Measurements from ENCODE around the gene ARSJ. TPM values are rescaled to one million over a fixed set of nuclear protein-coding genes. Genes with fewer than 3 reads are reported as not detected.
A peak's percentile ranks its signal among the peaks of the same experiment; 100 is the strongest.
"Not testable (repeated sequence)": the region's sequence is repeated elsewhere in the genome, so short reads cannot be mapped to it uniquely, and the experiment has no call there.

Gene ARSJ
- not detected for total RNA-seq

DNA sequence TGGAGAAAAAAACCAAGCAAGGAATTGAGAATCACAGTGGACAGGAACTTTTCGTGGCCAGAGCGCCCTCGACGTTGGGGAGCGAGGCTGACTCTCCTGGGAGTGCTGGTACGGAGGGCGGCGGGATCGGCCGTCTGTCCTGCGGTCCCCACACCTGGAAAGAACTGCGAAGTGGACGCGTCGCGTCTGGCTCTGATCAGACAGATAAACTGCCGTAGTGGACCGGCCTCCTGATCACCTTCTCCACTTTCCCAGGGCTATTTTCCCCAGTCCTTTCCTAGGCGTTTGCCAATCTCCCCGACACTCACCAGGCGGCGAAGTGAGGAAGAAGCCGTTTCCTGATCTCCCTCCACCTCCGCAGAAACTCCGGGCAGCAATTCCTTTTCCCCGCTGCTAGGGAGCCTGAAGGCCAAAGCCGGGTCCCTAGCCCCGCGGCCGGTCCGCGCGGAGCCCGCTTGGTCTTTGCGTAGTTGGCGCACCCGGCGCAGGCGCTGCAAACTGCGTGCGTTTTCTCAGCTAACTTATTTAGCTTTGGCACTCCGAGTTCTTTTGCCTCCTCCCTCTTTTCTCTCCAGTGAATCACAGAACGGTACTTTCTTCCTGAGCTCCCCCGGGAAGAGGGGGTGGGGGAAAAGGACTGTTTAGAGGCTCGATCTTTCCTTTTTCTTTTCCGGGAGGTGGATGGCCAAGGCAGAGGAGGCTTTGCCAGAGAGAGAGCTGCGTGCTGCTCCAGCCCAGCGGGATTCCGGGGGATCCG lies at the start of gene ARSJ:
ARSJ (minus strand) TSS at position 500 of the 757 bp plus-strand sequence. CDS start 813 bp downstream, outside the sequence.
- H3K4me1 Mint-ChIP-seq (ENCODE audit: low read depth) = peaks cover 19% of the 10 kb centered on the region
- H3K27me3 Mint-ChIP-seq (ENCODE audit: low read depth) = peaks cover 50% of the 10 kb centered on the region
- no peaks in the 10 kb centered on the region for H3K9me3 Mint-ChIP-seq (ENCODE audit: insufficient read depth)
- DNase-seq (peak; percentile 22), ATAC-seq (peak; percentile 39)
- ChIA-PET CTCF (no interaction called here), POLR2A (no interaction called here)
- H3K36me3 Mint-ChIP-seq (ENCODE audit: low read depth) = no peaks in the 10 kb centered on the region
- H3K27ac Mint-ChIP-seq = no peak within 1 kb of the TSS
- peak within 1 kb of the TSS; percentile 66 for H3K4me3 Mint-ChIP-seq

DNA sequence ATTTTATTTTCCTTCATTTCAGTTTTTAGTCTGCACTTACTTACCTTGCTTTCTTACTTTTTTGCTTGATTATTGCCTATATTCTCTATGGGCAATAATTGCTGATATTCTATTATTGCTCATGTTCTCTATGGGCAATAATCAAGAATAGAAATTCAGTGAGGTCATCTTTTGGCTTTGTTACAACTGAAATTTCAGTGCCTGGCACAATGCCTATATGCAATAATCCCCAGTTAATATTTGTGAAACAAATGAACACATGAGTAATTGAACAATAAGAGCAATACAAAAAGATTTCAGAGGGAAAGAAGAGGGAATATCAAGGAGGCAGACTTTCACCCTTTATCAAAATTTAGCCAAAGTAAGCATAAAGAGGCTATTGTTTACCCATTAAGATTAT lies 48.6 kb upstream of the ARSJ start:
- no peak for ATAC-seq
- POLR2A ChIA-PET = no interaction called here
- H3K27ac Mint-ChIP-seq = no peak overlapping the region
- no peak overlapping the region for H3K4me3 Mint-ChIP-seq
- H3K9me3 Mint-ChIP-seq (ENCODE audit: insufficient read depth) = no peaks in the 10 kb centered on the region
- no peak for DNase-seq
- no peaks in the 10 kb centered on the region for H3K27me3 Mint-ChIP-seq (ENCODE audit: low read depth)
- CTCF ChIA-PET = no interaction called here
- no peaks in the 10 kb centered on the region for H3K36me3 Mint-ChIP-seq (ENCODE audit: low read depth)
- H3K4me1 Mint-ChIP-seq (ENCODE audit: low read depth) = no peaks in the 10 kb centered on the region

DNA sequence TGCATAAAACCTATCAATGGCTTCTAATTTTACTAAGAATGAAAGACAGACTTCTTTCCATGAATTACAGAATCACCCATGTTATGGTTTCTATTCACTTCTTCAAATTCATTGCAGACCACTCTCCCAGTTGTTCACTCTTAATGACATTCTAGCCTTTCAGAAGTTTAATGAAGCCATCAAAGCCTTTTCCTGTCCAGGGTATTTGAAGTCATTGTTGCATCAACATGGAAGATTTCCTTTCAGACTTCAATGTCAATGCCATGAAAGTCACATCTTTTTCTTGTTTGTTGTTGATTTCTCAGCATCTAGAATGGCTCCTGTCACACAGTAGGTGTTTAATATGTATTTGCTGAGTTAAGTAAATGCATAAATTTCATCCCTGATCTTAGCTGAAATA lies 48.1 kb upstream of the ARSJ start:
- no peak for ATAC-seq
- POLR2A ChIA-PET = no interaction called here
- H3K9me3 Mint-ChIP-seq (ENCODE audit: insufficient read depth) = no peaks in the 10 kb centered on the region
- H3K4me3 Mint-ChIP-seq = no peak overlapping the region
- DNase-seq = no peak
- no peaks in the 10 kb centered on the region for H3K4me1 Mint-ChIP-seq (ENCODE audit: low read depth)
- no peak overlapping the region for H3K27ac Mint-ChIP-seq
- CTCF ChIA-PET = no interaction called here
- no peaks in the 10 kb centered on the region for H3K36me3 Mint-ChIP-seq (ENCODE audit: low read depth)
- H3K27me3 Mint-ChIP-seq (ENCODE audit: low read depth) = no peaks in the 10 kb centered on the region

DNA sequence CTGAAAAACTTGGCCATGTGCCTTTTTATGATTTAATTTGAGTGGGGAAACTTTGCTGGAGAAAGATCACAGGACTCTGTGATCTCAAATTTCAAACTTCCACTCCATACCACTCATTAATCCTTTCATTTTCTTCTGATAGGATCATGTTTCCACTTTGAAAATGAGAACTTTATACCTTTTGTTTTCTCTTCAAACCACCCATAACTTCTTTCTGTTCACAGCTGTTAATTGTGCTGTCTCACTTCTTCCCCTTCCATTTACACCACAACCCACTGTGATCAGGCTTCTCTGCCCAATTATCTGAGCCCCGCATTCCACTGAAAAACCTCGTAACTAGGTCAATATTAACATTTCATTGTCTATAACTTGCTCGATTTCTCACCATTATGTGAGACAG lies 47.0 kb upstream of the ARSJ start:
- Mint-ChIP-seq H3K27ac (no peak overlapping the region), H3K4me3 (no peak overlapping the region), H3K9me3 (ENCODE audit: insufficient read depth) (no peaks in the 10 kb centered on the region), H3K27me3 (ENCODE audit: low read depth) (no peaks in the 10 kb centered on the region), H3K36me3 (ENCODE audit: low read depth) (no peaks in the 10 kb centered on the region), H3K4me1 (ENCODE audit: low read depth) (no peaks in the 10 kb centered on the region)
- no peak for DNase-seq
- ChIA-PET CTCF (no interaction called here), POLR2A (no interaction called here)
- ATAC-seq = no peak

DNA sequence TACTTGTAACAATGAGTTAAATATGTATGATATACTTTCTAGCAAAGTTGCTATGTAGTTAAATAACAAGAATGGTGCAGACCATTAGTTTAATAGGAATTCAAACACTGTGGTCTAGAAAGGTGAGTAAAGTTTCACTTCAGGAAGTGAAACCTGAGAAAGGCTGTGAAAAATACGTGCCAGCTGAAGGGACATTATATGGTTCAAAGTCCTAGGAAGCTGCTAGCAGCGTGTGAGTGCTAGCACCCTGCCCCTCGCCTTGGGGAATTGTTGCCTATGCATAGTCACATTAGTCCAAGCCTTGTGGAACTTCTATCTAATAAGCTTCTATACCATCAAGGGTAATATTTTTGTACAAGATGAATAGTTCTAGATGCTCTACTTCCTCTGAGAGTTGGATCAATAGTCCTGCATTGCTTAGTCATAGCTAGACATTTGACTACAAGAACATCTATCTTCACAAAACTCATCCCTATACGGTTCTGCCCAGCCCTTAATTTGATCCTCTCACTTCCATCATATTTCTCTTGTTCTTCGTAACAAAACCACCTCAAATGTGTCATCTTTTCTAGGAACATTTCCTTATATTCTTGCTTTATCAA lies 45.8 kb upstream of the ARSJ start:
- CTCF ChIA-PET = interaction anchor here (0.7 kb wide), 1 partner anchor 631 kb away, joined by 3 read pairs; no protein-coding TSS in a partner anchor
- no peak for ATAC-seq

DNA sequence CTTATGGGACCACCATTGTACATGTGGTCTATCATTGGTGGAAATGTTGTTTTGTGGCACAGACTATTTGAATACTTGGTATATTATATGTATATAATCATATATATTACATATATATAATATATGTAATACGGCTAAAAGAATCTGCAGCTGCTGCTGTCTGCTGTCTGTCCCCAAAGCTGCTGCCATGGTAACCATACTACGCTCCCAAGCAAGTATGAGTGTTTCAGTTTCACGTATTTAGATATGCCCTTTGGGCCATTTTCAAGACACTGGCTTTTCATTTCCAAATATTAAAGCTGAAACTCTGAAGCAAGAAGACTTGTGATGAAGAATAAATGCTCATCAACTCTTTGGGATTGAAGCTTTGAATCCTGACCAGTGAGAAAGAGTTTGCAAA lies 42.0 kb upstream of the ARSJ start:
- ChIA-PET POLR2A (no interaction called here), CTCF (interaction anchor here (0.8 kb wide), 1 partner anchor 363 kb away, joined by 3 read pairs; no protein-coding TSS in a partner anchor)
- no peak for ATAC-seq
- H3K9me3 Mint-ChIP-seq (ENCODE audit: insufficient read depth) = no peaks in the 10 kb centered on the region
- peaks cover 2% of the 10 kb centered on the region for H3K27me3 Mint-ChIP-seq (ENCODE audit: low read depth)
- no peaks in the 10 kb centered on the region for H3K4me1 Mint-ChIP-seq (ENCODE audit: low read depth)
- no peaks in the 10 kb centered on the region for H3K36me3 Mint-ChIP-seq (ENCODE audit: low read depth)
- H3K27ac Mint-ChIP-seq = no peak overlapping the region
- no peak for DNase-seq
- no peak overlapping the region for H3K4me3 Mint-ChIP-seq

More for the DNA sequence above, 45.8 kb upstream of the ARSJ start:
- POLR2A ChIA-PET = no interaction called here
- Mint-ChIP-seq H3K4me3 (no peak overlapping the region), H3K27me3 (ENCODE audit: low read depth) (peaks cover 2% of the 10 kb centered on the region), H3K9me3 (ENCODE audit: insufficient read depth) (no peaks in the 10 kb centered on the region), H3K36me3 (ENCODE audit: low read depth) (no peaks in the 10 kb centered on the region), H3K4me1 (ENCODE audit: low read depth) (no peaks in the 10 kb centered on the region), H3K27ac (no peak overlapping the region)
- no peak for DNase-seq

DNA sequence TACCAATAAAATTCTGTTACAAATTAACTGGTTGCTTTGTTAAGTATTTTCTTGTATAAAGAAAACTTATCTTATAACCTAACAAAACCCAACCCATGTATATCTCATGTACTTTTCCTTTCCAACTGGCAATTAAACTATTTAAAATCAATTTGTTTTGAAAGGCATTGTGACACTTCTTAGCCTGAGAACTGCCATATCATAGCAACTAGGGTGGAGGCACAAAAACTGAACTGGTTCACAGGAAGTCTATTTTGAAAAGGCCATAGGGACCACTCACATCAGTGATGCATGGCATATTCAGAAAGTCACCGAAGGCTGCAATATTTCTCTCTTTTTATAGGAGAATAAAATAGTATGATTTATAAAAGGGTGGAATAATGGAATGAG lies 40.5 kb upstream of the ARSJ start:
- Mint-ChIP-seq H3K27me3 (ENCODE audit: low read depth) (peaks cover 2% of the 10 kb centered on the region), H3K9me3 (ENCODE audit: insufficient read depth) (no peaks in the 10 kb centered on the region)
- CTCF ChIA-PET = no interaction called here

DNA sequence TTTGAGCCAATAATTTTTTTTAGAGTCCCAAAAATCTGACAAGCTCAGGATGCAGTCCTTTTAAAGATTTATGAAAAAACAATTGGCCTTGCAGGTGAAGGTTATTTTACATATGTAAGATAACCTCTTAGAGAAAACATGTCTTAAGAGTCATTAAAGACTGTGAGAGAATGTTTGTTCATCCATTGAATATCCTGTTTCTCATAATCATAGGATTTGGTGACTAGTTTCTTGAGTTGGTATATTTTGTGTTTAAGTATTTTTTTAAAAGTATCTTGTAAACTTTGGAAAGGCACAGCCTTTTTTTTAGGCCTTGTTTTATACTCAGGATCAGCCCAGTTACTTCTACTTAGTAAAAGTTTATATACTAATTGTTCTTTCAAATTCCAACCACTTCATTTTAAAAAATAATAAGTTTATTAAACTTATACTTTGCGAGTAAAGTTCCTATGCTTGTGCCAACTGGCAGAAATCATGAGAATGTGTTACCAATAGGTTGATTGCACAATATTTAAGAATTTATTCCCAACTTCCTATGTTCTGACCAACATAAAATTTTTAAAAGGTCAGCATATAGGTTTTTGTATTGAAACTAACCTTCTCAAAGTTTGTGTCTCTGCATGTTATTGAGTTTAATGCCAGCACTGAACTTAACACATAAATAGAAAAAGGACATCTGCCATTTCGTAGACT lies 40.0 kb upstream of the ARSJ start:
- ChIA-PET CTCF (no interaction called here), POLR2A (no interaction called here)
- Mint-ChIP-seq H3K4me3 (no peak overlapping the region), H3K27ac (no peak overlapping the region), H3K9me3 (ENCODE audit: insufficient read depth) (no peaks in the 10 kb centered on the region), H3K4me1 (ENCODE audit: low read depth) (no peaks in the 10 kb centered on the region), H3K36me3 (ENCODE audit: low read depth) (no peaks in the 10 kb centered on the region), H3K27me3 (ENCODE audit: low read depth) (peaks cover 2% of the 10 kb centered on the region)
- no peak for DNase-seq
- ATAC-seq = no peak

More for the DNA sequence above, 40.5 kb upstream of the ARSJ start:
- no peak for ATAC-seq
- Mint-ChIP-seq H3K4me3 (no peak overlapping the region), H3K27ac (no peak overlapping the region), H3K36me3 (ENCODE audit: low read depth) (no peaks in the 10 kb centered on the region), H3K4me1 (ENCODE audit: low read depth) (no peaks in the 10 kb centered on the region)
- DNase-seq = no peak
- POLR2A ChIA-PET = no interaction called here

DNA sequence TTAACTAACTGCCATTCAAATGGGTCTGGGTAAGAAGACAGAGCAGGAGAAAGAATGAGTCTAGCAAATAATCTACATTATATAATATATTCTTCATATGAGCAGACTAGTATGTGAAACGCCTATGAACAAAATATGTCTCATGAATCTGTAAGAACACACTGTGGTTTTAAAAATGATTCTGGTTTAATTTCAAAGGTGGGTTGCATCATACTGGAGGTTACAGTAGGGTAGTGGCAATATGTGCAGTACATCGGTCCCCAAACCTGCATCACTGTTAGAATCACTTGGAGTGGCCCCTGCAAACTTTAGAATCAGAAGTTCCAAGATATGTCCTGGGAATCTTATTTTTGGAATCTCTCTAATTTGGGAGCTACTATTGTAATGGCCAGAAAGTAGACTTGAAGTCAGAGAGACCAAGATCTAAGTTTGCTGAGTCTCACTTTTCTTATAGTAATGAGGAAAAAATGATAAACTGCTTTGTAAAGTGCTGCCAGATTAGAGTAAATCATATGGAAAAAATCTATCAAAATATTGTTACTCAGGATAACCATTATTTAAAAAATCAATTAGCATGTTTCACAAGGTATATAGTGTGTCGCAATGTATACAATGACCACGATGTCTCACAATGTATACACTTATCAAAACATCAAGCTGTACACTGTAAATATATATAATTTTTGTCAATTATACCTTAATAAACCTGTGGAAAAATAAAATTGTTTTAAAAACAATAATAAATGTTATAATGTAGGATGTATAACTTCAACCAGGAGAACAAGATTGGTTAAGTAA lies 37.9 kb upstream of the ARSJ start:
- CTCF ChIA-PET = no interaction called here

DNA sequence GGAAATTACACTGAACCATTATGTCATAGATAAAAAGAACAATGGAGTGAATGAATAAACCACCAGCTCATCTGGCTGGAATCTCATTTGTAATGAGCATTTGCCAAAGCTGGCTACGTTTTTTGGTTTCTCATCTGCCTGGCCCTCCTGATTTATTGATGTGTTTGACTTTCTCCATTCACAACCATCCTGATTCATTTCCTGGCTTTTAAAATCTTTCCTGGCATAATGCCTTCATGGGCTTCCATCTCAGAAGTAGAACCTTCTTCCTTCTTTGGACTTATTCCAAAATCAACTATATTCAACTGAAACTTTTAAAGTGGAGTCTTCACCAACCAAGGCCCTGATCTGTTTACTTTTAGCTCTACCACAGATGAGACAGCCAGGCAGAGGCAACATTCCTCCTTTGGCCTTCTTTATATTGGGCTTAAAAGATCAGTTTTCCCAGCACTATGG lies 36.0 kb upstream of the ARSJ start:
- POLR2A ChIA-PET = no interaction called here
- DNase-seq (no peak), ATAC-seq (no peak)
- H3K27me3 Mint-ChIP-seq (ENCODE audit: low read depth) = no peaks in the 10 kb centered on the region
- H3K9me3 Mint-ChIP-seq (ENCODE audit: insufficient read depth) = no peaks in the 10 kb centered on the region
- H3K36me3 Mint-ChIP-seq (ENCODE audit: low read depth) = no peaks in the 10 kb centered on the region
- H3K4me1 Mint-ChIP-seq (ENCODE audit: low read depth) = no peaks in the 10 kb centered on the region
- CTCF ChIA-PET = no interaction called here
- H3K4me3 Mint-ChIP-seq = no peak overlapping the region
- no peak overlapping the region for H3K27ac Mint-ChIP-seq

More for the DNA sequence above, 37.9 kb upstream of the ARSJ start:
- peaks cover 2% of the 10 kb centered on the region for H3K27me3 Mint-ChIP-seq (ENCODE audit: low read depth)
- DNase-seq = no peak
- no peak for ATAC-seq
- H3K4me3 Mint-ChIP-seq = no peak overlapping the region
- H3K36me3 Mint-ChIP-seq (ENCODE audit: low read depth) = no peaks in the 10 kb centered on the region
- no peaks in the 10 kb centered on the region for H3K4me1 Mint-ChIP-seq (ENCODE audit: low read depth)
- POLR2A ChIA-PET = no interaction called here
- H3K27ac Mint-ChIP-seq = no peak overlapping the region
- H3K9me3 Mint-ChIP-seq (ENCODE audit: insufficient read depth) = no peaks in the 10 kb centered on the region

DNA sequence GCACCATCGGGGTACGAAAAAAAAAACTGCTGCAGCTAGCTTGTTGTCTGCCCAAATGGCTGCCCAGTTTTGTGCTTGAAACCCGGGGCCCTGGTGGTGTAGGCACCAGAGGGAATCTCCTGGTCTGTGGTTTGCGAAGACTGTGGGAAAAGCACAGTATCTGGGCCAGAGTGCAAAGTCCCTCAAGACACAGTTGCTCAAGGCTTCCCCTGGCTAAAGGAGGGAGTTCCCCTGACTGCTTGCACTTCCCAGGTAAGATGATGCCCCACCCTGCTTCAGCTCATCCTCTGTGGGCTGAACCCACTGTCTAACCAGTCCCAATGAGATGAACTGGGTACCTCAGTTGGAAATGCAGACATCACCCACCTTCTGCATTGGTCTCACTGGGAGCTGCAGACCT lies 33.8 kb upstream of the ARSJ start:
- POLR2A ChIA-PET; ATAC-seq; H3K27ac Mint-ChIP-seq; H3K36me3 Mint-ChIP-seq (ENCODE audit: low read depth); H3K4me3 Mint-ChIP-seq; H3K27me3 Mint-ChIP-seq (ENCODE audit: low read depth); DNase-seq; H3K9me3 Mint-ChIP-seq (ENCODE audit: insufficient read depth); H3K4me1 Mint-ChIP-seq (ENCODE audit: low read depth): not testable (repeated sequence)
- CTCF ChIA-PET = interaction anchor here (1.3 kb wide), 1 partner anchor 60 kb away, joined by 3 read pairs; no protein-coding TSS in a partner anchor

DNA sequence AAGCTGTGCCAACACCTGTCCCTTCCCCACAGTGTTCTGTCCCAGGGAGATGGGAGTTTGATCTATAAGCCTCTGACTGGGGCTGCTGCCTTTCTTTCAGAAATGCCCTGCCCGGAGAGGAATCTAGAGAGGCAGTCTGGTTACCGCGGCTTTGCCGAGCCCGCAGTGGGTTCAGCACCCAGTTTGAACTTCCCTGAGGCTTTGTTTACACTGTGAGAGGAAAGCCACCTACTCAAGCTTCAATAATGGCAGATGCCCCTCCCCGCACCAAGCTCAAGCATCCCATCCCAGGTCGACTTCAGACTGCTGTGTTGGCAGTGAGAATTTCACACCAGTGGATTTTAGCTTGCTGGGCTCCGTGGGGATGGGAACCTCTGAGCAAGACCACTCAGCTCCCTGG lies 33.3 kb upstream of the ARSJ start:
- DNase-seq (no peak), ATAC-seq (no peak)
- ChIA-PET POLR2A (no interaction called here), CTCF (interaction anchor here (1.3 kb wide), 1 partner anchor 60 kb away, joined by 3 read pairs; no protein-coding TSS in a partner anchor)
- Mint-ChIP-seq H3K4me1 (ENCODE audit: low read depth) (no peaks in the 10 kb centered on the region), H3K36me3 (ENCODE audit: low read depth) (no peaks in the 10 kb centered on the region), H3K27me3 (ENCODE audit: low read depth) (no peaks in the 10 kb centered on the region), H3K4me3 (no peak overlapping the region), H3K27ac (no peak overlapping the region), H3K9me3 (ENCODE audit: insufficient read depth) (no peaks in the 10 kb centered on the region)

Measured in activated CD8-positive, alpha-beta T cell treated with anti-CD3 and anti-CD28 coated beads, Interleukin-2, amount 10 ng/mL, durations not matched to agents 7 days and 5 days (primary cell).